OCI-LY1 (cell line): Measurements from ENCODE around the gene CTSS.

Experiments
- H2AFZ ChIP-seq: fragments of 200-600 bp; sonication (generic), shearing (Covaris generic); 2 replicates; pipeline ENCODE4 v1.6.0; 2014; ENCODE audit warnings: antibody characterized with exemption, mild to moderate bottlenecking, low read length
- H3F3A ChIP-seq: fragments of 200-600 bp; sonication (generic), shearing (Covaris generic); 2 replicates; pipeline ENCODE4 v1.6.0; 2014; ENCODE audit warnings: mild to moderate bottlenecking, antibody characterized with exemption, low read length, moderate library complexity; ENCODE audit not compliant: insufficient read depth
- H3K27ac ChIP-seq: fragments of 200-600 bp; sonication (generic); 2 replicates; pipeline ENCODE4 v1.5.1; 2014; ENCODE audit warnings: low read length, mixed run types, mild to moderate bottlenecking, low read depth; ENCODE audit not compliant: poor library complexity, severe bottlenecking
- H3K27me3 ChIP-seq: fragments of 200-600 bp; sonication (generic); 2 replicates; pipeline ENCODE4 v1.6.0; 2014; ENCODE audit warnings: antibody characterized with exemption, mild to moderate bottlenecking, low read length, moderate library complexity; ENCODE audit not compliant: insufficient read depth
- H3K36me3 ChIP-seq: fragments of 200-600 bp; sonication (generic); 2 replicates; pipeline ENCODE4 v1.6.1; 2014; ENCODE audit warnings: mild to moderate bottlenecking, antibody characterized with exemption, low read length, moderate library complexity, mixed read lengths; ENCODE audit not compliant: insufficient read depth
- H3K4me1 ChIP-seq: fragments of 200-600 bp; sonication (generic); 2 replicates; pipeline ENCODE4 v1.5.1; 2014; ENCODE audit warnings: mild to moderate bottlenecking, low read length, moderate library complexity; ENCODE audit not compliant: insufficient read depth, severe bottlenecking
- H3K4me2 ChIP-seq: fragments of 200-600 bp; sonication (generic), shearing (Covaris generic); 2 replicates; pipeline ENCODE4 v1.6.1; 2014; ENCODE audit warnings: low read length
- H3K4me3 ChIP-seq: fragments of 200-600 bp; sonication (generic); 2 replicates; pipeline ENCODE4 v1.5.1; 2014; ENCODE audit warnings: low read length, low read depth, mild to moderate bottlenecking, mixed read lengths; ENCODE audit not compliant: poor library complexity, severe bottlenecking
- H3K79me2 ChIP-seq: fragments of 200-600 bp; shearing (Covaris generic); 2 replicates; pipeline ENCODE4 v1.6.1; 2016; ENCODE audit warnings: mixed run types, low read length, mixed read lengths; ENCODE audit not compliant: insufficient read depth
- H3K9ac ChIP-seq: fragments of 200-600 bp; sonication (generic), shearing (Covaris generic); 2 replicates; pipeline ENCODE4 v1.6.1; 2014; ENCODE audit warnings: mild to moderate bottlenecking, low read length, mixed read lengths
- H3K9me2 ChIP-seq: fragments of 200-600 bp; sonication (generic), shearing (Covaris generic); 2 replicates; pipeline ENCODE4 v1.6.1; 2014; ENCODE audit warnings: low read depth, mild to moderate bottlenecking, low read length, mixed read lengths
- H3K9me3 ChIP-seq: fragments of 200-600 bp; shearing (Covaris generic); 2 replicates; pipeline ENCODE4 v1.6.1; 2014; ENCODE audit warnings: low read length, mixed read lengths
- H4K20me1 ChIP-seq: fragments of 200-600 bp; sonication (generic), shearing (Covaris generic); 2 replicates; pipeline ENCODE4 v1.6.0; 2016; ENCODE audit warnings: mild to moderate bottlenecking, low read length; ENCODE audit not compliant: insufficient read depth
- CTCF ChIP-seq: fragments of 200-600 bp; sonication (generic), shearing (Covaris generic); IDR thresholded peaks from 2 replicates; pipeline ENCODE4 v1.5.1; 2017; ENCODE audit warnings: mild to moderate bottlenecking, antibody characterized with exemption, low read length, moderate library complexity, mixed read lengths
- EZH2 ChIP-seq: fragments of 200-600 bp; sonication (generic), shearing (Covaris generic); IDR thresholded peaks from 2 replicates; pipeline ENCODE4 v1.8.0; 2017; ENCODE audit warnings: borderline replicate concordance, mixed run types, mild to moderate bottlenecking, antibody characterized with exemption, low read length, moderate library complexity, mixed read lengths

CTSS gene

GRCh38 chr1:150807249-150808023 lies 41.9 kb upstream of the CTSS start:
- no peaks in the 10 kb centered on the region for H3K9me2 ChIP-seq
- no peak overlapping the region for H2AFZ ChIP-seq
- no peaks in the 10 kb centered on the region for H3F3A ChIP-seq
- no peak overlapping the region for H3K27ac ChIP-seq
- peaks cover 20% of the 10 kb centered on the region; the same call in 1 of the 2 replicates for H3K36me3 ChIP-seq
- H3K4me2 ChIP-seq = peak overlapping the region; percentile 7; the same call in 1 of the 2 replicates
- TF ChIP-seq EZH2 (no peak), CTCF (no peak)
- H3K4me1 ChIP-seq = peaks cover 6% of the 10 kb centered on the region
- no peaks in the 10 kb centered on the region for H3K27me3 ChIP-seq
- H3K9ac ChIP-seq = no peak overlapping the region
- H4K20me1 ChIP-seq = no peaks in the 10 kb centered on the region
- no peaks in the 10 kb centered on the region for H3K9me3 ChIP-seq
- no peak overlapping the region for H3K4me3 ChIP-seq
- H3K79me2 ChIP-seq = no peaks in the 10 kb centered on the region

DNA sequence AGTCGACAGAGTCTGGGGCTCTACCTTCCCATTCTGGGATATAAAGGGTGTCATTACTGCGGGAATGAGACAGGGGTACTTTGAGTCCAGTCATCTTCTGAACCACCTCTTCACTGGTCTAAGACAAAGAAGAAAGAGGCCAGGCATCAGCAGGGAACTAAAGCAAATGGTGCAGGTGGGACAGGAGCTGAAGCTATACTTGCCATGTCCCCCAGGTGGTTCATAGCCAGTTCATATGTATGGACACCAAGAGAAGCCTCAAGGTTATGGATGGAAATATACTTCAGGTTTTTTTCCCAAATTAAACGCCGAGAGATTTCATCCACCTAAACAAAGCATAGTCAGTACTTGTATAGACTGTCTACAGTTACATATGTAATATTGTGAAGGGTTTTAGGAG lies 40.3 kb upstream of the CTSS start:
- peaks cover 6% of the 10 kb centered on the region for H3K4me1 ChIP-seq
- H3K9me2 ChIP-seq = no peaks in the 10 kb centered on the region
- H3K4me2 ChIP-seq = no peak overlapping the region
- no peaks in the 10 kb centered on the region for H3K79me2 ChIP-seq
- no peak overlapping the region for H2AFZ ChIP-seq
- peaks cover 6% of the 10 kb centered on the region; the same call in 1 of the 2 replicates for H3K36me3 ChIP-seq
- TF ChIP-seq CTCF (no peak), EZH2 (no peak)
- H4K20me1 ChIP-seq = no peaks in the 10 kb centered on the region
- no peaks in the 10 kb centered on the region for H3F3A ChIP-seq
- H3K9me3 ChIP-seq = no peaks in the 10 kb centered on the region
- no peak overlapping the region for H3K4me3 ChIP-seq
- no peaks in the 10 kb centered on the region for H3K27me3 ChIP-seq
- H3K27ac ChIP-seq = no peak overlapping the region
- H3K9ac ChIP-seq = no peak overlapping the region

DNA sequence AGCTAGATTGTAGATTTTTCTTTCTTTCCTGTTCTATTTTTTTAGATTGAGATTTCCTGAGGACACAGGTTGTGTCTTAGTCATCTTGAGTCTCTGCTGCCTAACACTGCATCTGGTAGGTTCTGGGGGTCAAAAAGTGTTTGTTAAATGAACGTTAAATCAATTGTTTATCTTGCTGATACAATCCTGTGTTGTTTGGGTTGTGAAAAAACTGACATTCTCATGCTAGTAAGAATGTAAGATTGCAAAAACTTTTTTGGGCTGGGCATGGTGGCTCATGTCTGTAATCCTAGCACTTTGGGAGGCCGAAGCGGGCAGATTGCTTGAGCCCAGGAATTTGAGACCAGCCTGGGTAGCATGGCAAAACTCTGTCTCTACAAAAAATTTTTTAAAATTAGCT lies 39.1 kb upstream of the CTSS start:
- TF ChIP-seq CTCF = no peak
- TF ChIP-seq EZH2 = no peak
- no peaks in the 10 kb centered on the region for H4K20me1 ChIP-seq
- H3K4me1 ChIP-seq = peaks cover 6% of the 10 kb centered on the region
- no peaks in the 10 kb centered on the region for H3K9me2 ChIP-seq
- no peak overlapping the region for H3K9ac ChIP-seq
- H3K36me3 ChIP-seq = no peaks in the 10 kb centered on the region
- H3K79me2 ChIP-seq = no peaks in the 10 kb centered on the region
- H3K4me3 ChIP-seq = no peak overlapping the region
- no peak overlapping the region for H2AFZ ChIP-seq
- no peak overlapping the region for H3K27ac ChIP-seq
- no peaks in the 10 kb centered on the region for H3F3A ChIP-seq
- H3K4me2 ChIP-seq = no peak overlapping the region
- no peaks in the 10 kb centered on the region for H3K27me3 ChIP-seq
- no peaks in the 10 kb centered on the region for H3K9me3 ChIP-seq
